SK-N-SH treated with all-trans-retinoic acid at 6 μM for 48 hours (cell line): ENCODE results near the gene IQSEC2.

ENCODE experiments used
- ATAC-seq: fragments of 200-7000 bp; cut with Tn5 transposase; 3 replicates; pipeline ENCODE4 v1.9.1; 2020; ENCODE audit warnings: mild to moderate bottlenecking, moderate library complexity
- ARNTL ChIP-seq: fragments of 450-650 bp; formaldehyde crosslinking; IDR thresholded peaks from 2 replicates; pipeline ENCODE4 v1.5.0; 2020; ENCODE audit warnings: low read depth, mild to moderate bottlenecking, moderate library complexity, borderline replicate concordance
- BACH2 ChIP-seq: fragments of 250-450 bp; sonication (Bioruptor Pico); IDR thresholded peaks from 2 replicates; pipeline ENCODE4 v1.9.0; 2021; ENCODE audit warnings: mild to moderate bottlenecking, borderline replicate concordance
- CSDC2 ChIP-seq: fragments of 250-450 bp; sonication (Bioruptor Pico); IDR thresholded peaks from 2 replicates; pipeline ENCODE4 v1.5.0; 2020; ENCODE audit warnings: mild to moderate bottlenecking, moderate library complexity
- ESRRG ChIP-seq: fragments of 250-450 bp; sonication (Bioruptor Pico); IDR thresholded peaks from 2 replicates; pipeline ENCODE4 v1.6.1; 2021; ENCODE audit warnings: mild to moderate bottlenecking
- ISL1 ChIP-seq: fragments of 250-450 bp; sonication (Bioruptor Pico); IDR thresholded peaks from 2 replicates; pipeline ENCODE4 v2.1.2; 2022; ENCODE audit warnings: mild to moderate bottlenecking, moderate library complexity
- OSR1 ChIP-seq: fragments of 250-450 bp; sonication (Bioruptor Pico); IDR thresholded peaks from 2 replicates; pipeline ENCODE4 v1.8.0; 2022; ENCODE audit warnings: moderate library complexity, mild to moderate bottlenecking, inconsistent platforms
- PPARA ChIP-seq: fragments of 250-450 bp; sonication (Bioruptor Pico); IDR thresholded peaks from 2 replicates; pipeline ENCODE4 v1.5.0; 2020; ENCODE audit warnings: mild to moderate bottlenecking, borderline replicate concordance
- RARB ChIP-seq: fragments of 250-450 bp; sonication (Bioruptor Pico); IDR thresholded peaks from 2 replicates; pipeline ENCODE4 v1.8.0; 2021; ENCODE audit warnings: mild to moderate bottlenecking, moderate library complexity
- SNAI2 ChIP-seq: fragments of 250-450 bp; sonication (Bioruptor Pico); IDR thresholded peaks from 2 replicates; pipeline ENCODE4 v1.5.0; 2020; ENCODE audit warnings: mild to moderate bottlenecking, moderate library complexity
- TCF4 ChIP-seq: fragments of 250-450 bp; sonication (Bioruptor Pico); IDR thresholded peaks from 2 replicates; pipeline ENCODE4 v1.8.0; 2021; ENCODE audit warnings: mild to moderate bottlenecking, moderate library complexity, borderline replicate concordance
- TOX ChIP-seq: fragments of 250-450 bp; sonication (Bioruptor Pico); IDR thresholded peaks from 2 replicates; pipeline ENCODE4 v1.8.0; 2021; ENCODE audit warnings: mild to moderate bottlenecking, moderate library complexity, borderline replicate concordance
- ZC3H10 ChIP-seq: fragments of 250-450 bp; sonication (Bioruptor Pico); IDR thresholded peaks from 2 replicates; pipeline ENCODE4 v1.5.1; 2021; ENCODE audit warnings: mild to moderate bottlenecking, moderate library complexity
- ZFP3 ChIP-seq: fragments of 250-450 bp; sonication (Bioruptor Pico); IDR thresholded peaks from 2 replicates; pipeline ENCODE4 v1.5.0; 2020; ENCODE audit warnings: mild to moderate bottlenecking, moderate library complexity
- ZFP30 ChIP-seq: fragments of 450-650 bp; formaldehyde crosslinking; IDR thresholded peaks from 2 replicates; pipeline ENCODE4 v1.5.0; 2022; ENCODE audit warnings: mild to moderate bottlenecking, moderate library complexity
- ZNF565 ChIP-seq: fragments of 450-650 bp; formaldehyde crosslinking; conservative IDR thresholded peaks from 2 replicates; pipeline ENCODE4 v1.5.0; 2020; ENCODE audit warnings: low read depth, mild to moderate bottlenecking, moderate library complexity
- ZNF8 ChIP-seq: fragments of 450-650 bp; formaldehyde crosslinking; IDR thresholded peaks from 2 replicates; pipeline ENCODE4 v1.5.0; 2020; ENCODE audit warnings: mild to moderate bottlenecking, moderate library complexity
- TF ChIP-seq, protein P1 (sequence below): fragments of 250-450 bp; sonication (Bioruptor Pico); IDR thresholded peaks from 2 replicates; pipeline ENCODE4 v1.5.1; 2020; ENCODE audit warnings: low read depth, mild to moderate bottlenecking, moderate library complexity
- TF ChIP-seq, protein P2 (sequence below): fragments of 250-450 bp; sonication (Bioruptor Pico); IDR thresholded peaks from 2 replicates; pipeline ENCODE4 v1.5.1; 2021; ENCODE audit warnings: mild to moderate bottlenecking, moderate library complexity
- TF ChIP-seq, protein P3 (sequence below): fragments of 250-450 bp; sonication (Bioruptor Pico); IDR thresholded peaks from 2 replicates; pipeline ENCODE4 v1.8.0; 2020; ENCODE audit warnings: mild to moderate bottlenecking, moderate library complexity, borderline replicate concordance
- TF ChIP-seq, protein P4 (sequence below): fragments of 250-450 bp; sonication (Bioruptor Pico); IDR thresholded peaks from 2 replicates; pipeline ENCODE4 v1.8.0; 2021; ENCODE audit warnings: low read depth, mild to moderate bottlenecking, moderate library complexity, borderline replicate concordance
- TF ChIP-seq, protein P5 (sequence below): fragments of 250-450 bp; sonication (Bioruptor Pico); IDR thresholded peaks from 2 replicates; pipeline ENCODE4 v1.5.0; 2020; ENCODE audit warnings: mild to moderate bottlenecking, moderate library complexity

IQSEC2 gene

DNA sequence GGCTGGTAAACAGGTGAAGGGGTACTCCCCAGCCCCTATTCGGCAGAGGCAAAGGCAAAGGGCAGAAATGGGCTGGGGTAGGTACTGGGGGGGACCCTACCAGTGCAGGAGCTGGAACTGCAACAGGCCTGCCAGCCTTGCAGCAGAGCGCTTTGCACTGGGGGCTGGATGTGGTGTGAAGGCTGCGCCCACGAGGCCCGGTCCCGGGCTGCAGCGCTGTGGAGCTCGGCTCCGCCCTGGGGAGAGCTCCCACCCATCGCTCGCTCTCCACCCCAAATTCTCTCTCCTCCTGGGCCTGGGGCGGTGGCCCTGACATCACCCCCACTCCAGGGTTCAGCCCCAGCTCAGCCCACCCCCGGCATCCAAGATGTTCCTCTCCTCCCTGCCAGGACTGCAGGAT, 24.2 kb downstream of the IQSEC2 start:
- ATAC-seq = no peak
- TF ChIP-seq, protein P1, sequence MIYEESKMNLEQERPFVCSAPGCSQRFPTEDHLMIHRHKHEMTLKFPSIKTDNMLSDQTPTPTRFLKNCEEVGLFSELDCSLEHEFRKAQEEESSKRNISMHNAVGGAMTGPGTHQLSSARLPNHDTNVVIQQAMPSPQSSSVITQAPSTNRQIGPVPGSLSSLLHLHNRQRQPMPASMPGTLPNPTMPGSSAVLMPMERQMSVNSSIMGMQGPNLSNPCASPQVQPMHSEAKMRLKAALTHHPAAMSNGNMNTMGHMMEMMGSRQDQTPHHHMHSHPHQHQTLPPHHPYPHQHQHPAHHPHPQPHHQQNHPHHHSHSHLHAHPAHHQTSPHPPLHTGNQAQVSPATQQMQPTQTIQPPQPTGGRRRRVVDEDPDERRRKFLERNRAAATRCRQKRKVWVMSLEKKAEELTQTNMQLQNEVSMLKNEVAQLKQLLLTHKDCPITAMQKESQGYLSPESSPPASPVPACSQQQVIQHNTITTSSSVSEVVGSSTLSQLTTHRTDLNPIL (CRISPR knock-in tag) = no peak
- TF ChIP-seq CSDC2 (CRISPR knock-in tag) = no peak
- no peak for TF ChIP-seq TCF4 (CRISPR knock-in tag)
- TF ChIP-seq ISL1 = no peak
- no peak for TF ChIP-seq RARB (CRISPR knock-in tag)
- no peak for TF ChIP-seq ZFP3 (CRISPR knock-in tag)
- no peak for TF ChIP-seq ZC3H10 (CRISPR knock-in tag)
- TF ChIP-seq, protein P2, sequence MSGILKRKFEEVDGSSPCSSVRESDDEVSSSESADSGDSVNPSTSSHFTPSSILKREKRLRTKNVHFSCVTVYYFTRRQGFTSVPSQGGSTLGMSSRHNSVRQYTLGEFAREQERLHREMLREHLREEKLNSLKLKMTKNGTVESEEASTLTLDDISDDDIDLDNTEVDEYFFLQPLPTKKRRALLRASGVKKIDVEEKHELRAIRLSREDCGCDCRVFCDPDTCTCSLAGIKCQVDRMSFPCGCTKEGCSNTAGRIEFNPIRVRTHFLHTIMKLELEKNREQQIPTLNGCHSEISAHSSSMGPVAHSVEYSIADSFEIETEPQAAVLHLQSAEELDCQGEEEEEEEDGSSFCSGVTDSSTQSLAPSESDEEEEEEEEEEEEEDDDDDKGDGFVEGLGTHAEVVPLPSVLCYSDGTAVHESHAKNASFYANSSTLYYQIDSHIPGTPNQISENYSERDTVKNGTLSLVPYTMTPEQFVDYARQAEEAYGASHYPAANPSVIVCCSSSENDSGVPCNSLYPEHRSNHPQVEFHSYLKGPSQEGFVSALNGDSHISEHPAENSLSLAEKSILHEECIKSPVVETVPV = no peak
- TF ChIP-seq, protein P3, sequence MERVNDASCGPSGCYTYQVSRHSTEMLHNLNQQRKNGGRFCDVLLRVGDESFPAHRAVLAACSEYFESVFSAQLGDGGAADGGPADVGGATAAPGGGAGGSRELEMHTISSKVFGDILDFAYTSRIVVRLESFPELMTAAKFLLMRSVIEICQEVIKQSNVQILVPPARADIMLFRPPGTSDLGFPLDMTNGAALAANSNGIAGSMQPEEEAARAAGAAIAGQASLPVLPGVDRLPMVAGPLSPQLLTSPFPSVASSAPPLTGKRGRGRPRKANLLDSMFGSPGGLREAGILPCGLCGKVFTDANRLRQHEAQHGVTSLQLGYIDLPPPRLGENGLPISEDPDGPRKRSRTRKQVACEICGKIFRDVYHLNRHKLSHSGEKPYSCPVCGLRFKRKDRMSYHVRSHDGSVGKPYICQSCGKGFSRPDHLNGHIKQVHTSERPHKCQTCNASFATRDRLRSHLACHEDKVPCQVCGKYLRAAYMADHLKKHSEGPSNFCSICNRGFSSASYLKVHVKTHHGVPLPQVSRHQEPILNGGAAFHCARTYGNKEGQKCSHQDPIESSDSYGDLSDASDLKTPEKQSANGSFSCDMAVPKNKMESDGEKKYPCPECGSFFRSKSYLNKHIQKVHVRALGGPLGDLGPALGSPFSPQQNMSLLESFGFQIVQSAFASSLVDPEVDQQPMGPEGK (CRISPR knock-in tag) = no peak
- no peak for TF ChIP-seq ZFP30 (CRISPR knock-in tag)
- TF ChIP-seq, protein P4, sequence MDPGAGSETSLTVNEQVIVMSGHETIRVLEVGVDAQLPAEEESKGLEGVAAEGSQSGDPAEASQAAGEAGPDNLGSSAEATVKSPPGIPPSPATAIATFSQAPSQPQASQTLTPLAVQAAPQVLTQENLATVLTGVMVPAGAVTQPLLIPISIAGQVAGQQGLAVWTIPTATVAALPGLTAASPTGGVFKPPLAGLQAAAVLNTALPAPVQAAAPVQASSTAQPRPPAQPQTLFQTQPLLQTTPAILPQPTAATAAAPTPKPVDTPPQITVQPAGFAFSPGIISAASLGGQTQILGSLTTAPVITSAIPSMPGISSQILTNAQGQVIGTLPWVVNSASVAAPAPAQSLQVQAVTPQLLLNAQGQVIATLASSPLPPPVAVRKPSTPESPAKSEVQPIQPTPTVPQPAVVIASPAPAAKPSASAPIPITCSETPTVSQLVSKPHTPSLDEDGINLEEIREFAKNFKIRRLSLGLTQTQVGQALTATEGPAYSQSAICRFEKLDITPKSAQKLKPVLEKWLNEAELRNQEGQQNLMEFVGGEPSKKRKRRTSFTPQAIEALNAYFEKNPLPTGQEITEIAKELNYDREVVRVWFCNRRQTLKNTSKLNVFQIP (CRISPR knock-in tag) = no peak
- TF ChIP-seq, protein P5, sequence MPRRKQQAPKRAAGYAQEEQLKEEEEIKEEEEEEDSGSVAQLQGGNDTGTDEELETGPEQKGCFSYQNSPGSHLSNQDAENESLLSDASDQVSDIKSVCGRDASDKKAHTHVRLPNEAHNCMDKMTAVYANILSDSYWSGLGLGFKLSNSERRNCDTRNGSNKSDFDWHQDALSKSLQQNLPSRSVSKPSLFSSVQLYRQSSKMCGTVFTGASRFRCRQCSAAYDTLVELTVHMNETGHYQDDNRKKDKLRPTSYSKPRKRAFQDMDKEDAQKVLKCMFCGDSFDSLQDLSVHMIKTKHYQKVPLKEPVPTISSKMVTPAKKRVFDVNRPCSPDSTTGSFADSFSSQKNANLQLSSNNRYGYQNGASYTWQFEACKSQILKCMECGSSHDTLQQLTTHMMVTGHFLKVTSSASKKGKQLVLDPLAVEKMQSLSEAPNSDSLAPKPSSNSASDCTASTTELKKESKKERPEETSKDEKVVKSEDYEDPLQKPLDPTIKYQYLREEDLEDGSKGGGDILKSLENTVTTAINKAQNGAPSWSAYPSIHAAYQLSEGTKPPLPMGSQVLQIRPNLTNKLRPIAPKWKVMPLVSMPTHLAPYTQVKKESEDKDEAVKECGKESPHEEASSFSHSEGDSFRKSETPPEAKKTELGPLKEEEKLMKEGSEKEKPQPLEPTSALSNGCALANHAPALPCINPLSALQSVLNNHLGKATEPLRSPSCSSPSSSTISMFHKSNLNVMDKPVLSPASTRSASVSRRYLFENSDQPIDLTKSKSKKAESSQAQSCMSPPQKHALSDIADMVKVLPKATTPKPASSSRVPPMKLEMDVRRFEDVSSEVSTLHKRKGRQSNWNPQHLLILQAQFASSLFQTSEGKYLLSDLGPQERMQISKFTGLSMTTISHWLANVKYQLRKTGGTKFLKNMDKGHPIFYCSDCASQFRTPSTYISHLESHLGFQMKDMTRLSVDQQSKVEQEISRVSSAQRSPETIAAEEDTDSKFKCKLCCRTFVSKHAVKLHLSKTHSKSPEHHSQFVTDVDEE (CRISPR knock-in tag) = no peak
- no peak for TF ChIP-seq OSR1 (CRISPR knock-in tag)
- TF ChIP-seq ARNTL (CRISPR knock-in tag) = no peak
- TF ChIP-seq TOX (CRISPR knock-in tag) = no peak
- no peak for TF ChIP-seq PPARA (CRISPR knock-in tag)
- TF ChIP-seq ZNF8 = no peak
- TF ChIP-seq BACH2 (CRISPR knock-in tag) = no peak

DNA sequence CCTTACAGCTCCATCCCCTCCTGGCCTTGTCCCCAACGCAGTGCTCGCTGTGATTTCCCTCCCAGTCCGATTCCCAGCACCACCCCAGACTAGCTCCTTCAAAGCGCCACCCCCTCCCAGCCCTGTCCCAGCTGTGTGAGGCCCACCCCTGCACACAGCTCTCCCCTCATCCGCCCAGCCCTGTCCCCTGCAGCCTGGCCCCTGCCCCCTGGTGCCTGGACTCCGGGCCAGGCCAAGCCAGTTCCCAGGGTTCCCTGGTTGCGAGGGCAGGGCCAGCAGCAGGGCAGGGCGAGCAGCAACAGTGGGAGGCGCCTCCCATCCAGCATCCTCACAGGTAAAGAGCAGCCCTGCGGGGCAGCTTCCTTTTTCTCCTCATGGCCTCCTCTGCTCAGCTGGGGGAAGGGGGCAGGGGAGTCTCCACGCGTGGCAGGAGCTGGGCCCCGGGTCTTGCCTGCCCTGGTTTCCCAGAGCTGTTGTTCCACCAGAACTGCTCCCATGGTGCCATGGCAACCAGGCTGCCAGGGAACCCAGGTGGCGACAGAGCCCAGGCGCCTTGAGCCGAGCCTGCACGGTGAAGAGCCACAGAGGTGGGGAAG, 24.8 kb downstream of the IQSEC2 start:
- no peak for ATAC-seq
- TF ChIP-seq TOX (CRISPR knock-in tag) (no peak), ZFP30 (CRISPR knock-in tag) (no peak), ESRRG (CRISPR knock-in tag) (no peak), ARNTL (CRISPR knock-in tag) (no peak), ZNF565 (no peak), SNAI2 (CRISPR knock-in tag) (no peak), ZNF8 (no peak), ZFP3 (CRISPR knock-in tag) (no peak), PPARA (CRISPR knock-in tag) (no peak), ZC3H10 (CRISPR knock-in tag) (no peak), BACH2 (CRISPR knock-in tag) (no peak), TCF4 (CRISPR knock-in tag) (no peak), OSR1 (CRISPR knock-in tag) (no peak)
- TF ChIP-seq, protein P4 (CRISPR knock-in tag) = no peak
- TF ChIP-seq, protein P5 (CRISPR knock-in tag) = no peak
- TF ChIP-seq, protein P2 = no peak
